ENCODE measurements around the gene ST3GAL5. TPM values are rescaled to one million over a fixed set of nuclear protein-coding genes. Genes with fewer than 3 reads are reported as not detected.

ST3GAL5 gene
- total and polyA plus RNA-seq, 2 donors (not counting 1 experiment from before 2014, with no cell fraction given): 42.6 to 94.3 TPM

DNA sequence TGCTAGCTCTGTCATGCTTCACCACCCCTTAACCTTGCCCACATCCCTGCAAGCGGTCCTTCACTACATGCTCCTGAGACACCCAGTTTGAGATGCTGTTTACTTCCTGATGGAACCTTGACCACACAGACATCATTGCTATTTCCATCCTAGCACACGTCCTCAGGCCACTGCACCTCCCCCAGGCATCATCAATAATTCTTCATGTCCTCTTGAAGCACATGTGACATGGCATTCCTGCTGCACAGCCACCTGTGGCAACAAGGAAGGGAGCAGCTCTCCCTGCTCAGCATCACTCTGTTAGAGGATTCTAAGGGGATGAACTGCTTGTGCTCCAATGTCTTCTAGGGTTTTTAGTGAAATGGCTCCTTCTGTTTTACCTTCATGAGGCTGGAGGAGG is 26.1 kb upstream of the ST3GAL5 start:
- no peaks in the 10 kb centered on the region for H3K36me3 ChIP-seq (replicated peaks in 1 of 2; ENCODE audit: control extremely low read depth in 1 of 2, control insufficient read depth in 1 of 2, extremely low read depth in 1 of 2, insufficient read depth in 2 of 2, low read length in 1 of 2)
- no peaks in the 10 kb centered on the region for H3K79me2 ChIP-seq (ENCODE audit: control insufficient read depth, insufficient read depth, low read length)
- Mint-ChIP-seq H3K4me1 (peaks cover 19% of the 10 kb centered on the region), H3K4me3 (no peak overlapping the region), H3K27ac (no peak overlapping the region), H3K9me3 (ENCODE audit: insufficient read depth) (no peaks in the 10 kb centered on the region), H3K27me3 (no peaks in the 10 kb centered on the region)
- peaks cover 9 to 14% of the 10 kb centered on the region in 2 donors for H3K4me1 ChIP-seq (ENCODE audit: control insufficient read depth in 2 of 2, insufficient read depth in 2 of 2, low read length in 2 of 2)
- H4K20me1 ChIP-seq (ENCODE audit: control insufficient read depth, insufficient read depth, low read length, poor library complexity, severe bottlenecking): no peaks in the 10 kb centered on the region
- POLR2A ChIA-PET: no interaction called here
- CTCF ChIA-PET: no interaction called here
- intact Hi-C loops (cut with micrococcal nuclease): no loop called here
- no peak overlapping the region for H3K27ac ChIP-seq (ENCODE audit: low read length in 2 of 2)
- H2AFZ ChIP-seq (ENCODE audit: insufficient read depth, low read depth, low read length, poor library complexity, severe bottlenecking): no peak overlapping the region
- DNase-seq (no peak), ATAC-seq (ENCODE audit: low read depth) (no peak)
- no peak overlapping the region for H3K4me3 ChIP-seq (ENCODE audit: control extremely low read depth in 1 of 5, extremely low read depth in 1 of 5, insufficient read depth in 1 of 5, low read depth in 2 of 5, low read length in 4 of 5)
- H3K4me2 ChIP-seq (replicated peaks; ENCODE audit: low read depth, low read length, poor library complexity, severe bottlenecking): no peak overlapping the region
- 20% methylated on average over 1 of the region's 2 CpGs for WGBS (ENCODE audit: insufficient coverage)
- no peaks in the 10 kb centered on the region for H3K9me3 ChIP-seq (ENCODE audit: control extremely low read depth in 1 of 3, control insufficient read depth in 2 of 3, insufficient read depth in 1 of 3, low read length in 2 of 3)
- H3K27me3 ChIP-seq (replicated peaks in 1 of 4; ENCODE audit: control extremely low read depth in 1 of 4, control insufficient read depth in 3 of 4, insufficient read depth in 4 of 4, low read length in 3 of 4): no peaks in the 10 kb centered on the region
- no peak overlapping the region for H3K9ac ChIP-seq (ENCODE audit: low read length)
- no peak for TF ChIP-seq EZH2 (IDR thresholded peaks at IDR 0.05; ENCODE audit: borderline replicate concordance, insufficient read depth, low read depth, low read length, poor library complexity, severe bottlenecking)
- TF ChIP-seq, protein P1, sequence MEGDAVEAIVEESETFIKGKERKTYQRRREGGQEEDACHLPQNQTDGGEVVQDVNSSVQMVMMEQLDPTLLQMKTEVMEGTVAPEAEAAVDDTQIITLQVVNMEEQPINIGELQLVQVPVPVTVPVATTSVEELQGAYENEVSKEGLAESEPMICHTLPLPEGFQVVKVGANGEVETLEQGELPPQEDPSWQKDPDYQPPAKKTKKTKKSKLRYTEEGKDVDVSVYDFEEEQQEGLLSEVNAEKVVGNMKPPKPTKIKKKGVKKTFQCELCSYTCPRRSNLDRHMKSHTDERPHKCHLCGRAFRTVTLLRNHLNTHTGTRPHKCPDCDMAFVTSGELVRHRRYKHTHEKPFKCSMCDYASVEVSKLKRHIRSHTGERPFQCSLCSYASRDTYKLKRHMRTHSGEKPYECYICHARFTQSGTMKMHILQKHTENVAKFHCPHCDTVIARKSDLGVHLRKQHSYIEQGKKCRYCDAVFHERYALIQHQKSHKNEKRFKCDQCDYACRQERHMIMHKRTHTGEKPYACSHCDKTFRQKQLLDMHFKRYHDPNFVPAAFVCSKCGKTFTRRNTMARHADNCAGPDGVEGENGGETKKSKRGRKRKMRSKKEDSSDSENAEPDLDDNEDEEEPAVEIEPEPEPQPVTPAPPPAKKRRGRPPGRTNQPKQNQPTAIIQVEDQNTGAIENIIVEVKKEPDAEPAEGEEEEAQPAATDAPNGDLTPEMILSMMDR (IDR thresholded peaks at IDR 0.05): no peak

DNA sequence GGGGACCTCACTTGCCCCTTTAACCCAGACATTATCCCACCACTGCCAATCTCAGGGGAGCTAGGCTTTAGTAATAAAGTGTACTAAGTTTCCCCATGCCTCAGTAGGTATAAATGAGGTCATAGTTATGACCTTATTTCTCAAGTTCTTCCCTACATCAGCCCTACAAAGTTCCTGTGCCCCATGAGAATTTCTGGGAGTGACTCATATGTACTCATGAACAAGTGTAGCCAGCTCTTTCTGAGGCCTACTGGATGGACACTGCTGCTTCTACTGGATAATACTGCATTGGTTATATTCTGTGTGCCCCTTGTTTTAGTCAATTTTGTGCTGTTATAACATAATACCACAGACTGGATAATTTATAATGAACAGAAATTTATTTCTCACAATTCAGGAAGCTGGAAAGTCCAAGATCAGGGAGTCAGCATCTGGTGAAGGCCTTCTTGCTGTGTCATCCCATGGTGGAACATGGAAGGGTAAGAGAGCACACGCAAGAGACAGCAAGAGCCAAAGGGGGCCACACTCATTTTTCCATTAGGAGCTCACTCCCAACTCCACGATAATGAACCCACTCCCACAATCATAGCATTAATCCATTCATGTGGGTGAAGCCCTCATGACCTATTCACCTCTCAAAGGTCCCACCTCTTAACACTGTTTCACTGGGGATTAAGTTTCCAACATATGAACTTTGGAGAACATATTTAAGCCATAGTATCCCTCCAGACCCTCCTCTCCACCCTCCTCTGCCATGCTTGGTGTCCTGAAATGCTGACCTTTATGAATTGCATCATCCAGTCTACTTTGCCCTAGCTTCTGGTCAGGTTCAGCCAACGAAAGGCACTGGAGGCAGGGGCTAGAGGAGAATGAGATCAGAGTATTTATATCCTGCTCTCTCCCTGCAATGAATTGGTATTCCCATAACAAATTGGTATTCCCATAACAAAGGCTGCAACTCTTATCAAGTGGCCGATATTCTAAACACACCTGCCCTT is 25.4 kb upstream of the ST3GAL5 start:
- ATAC-seq (ENCODE audit: low read depth) (no peak), DNase-seq (no peak)
- Mint-ChIP-seq H3K9me3 (ENCODE audit: insufficient read depth) (no peaks in the 10 kb centered on the region), H3K27me3 (no peaks in the 10 kb centered on the region), H3K4me3 (no peak overlapping the region), H3K27ac (no peak overlapping the region), H3K4me1 (peaks cover 19% of the 10 kb centered on the region)
- ChIA-PET CTCF (interaction anchor here (1.8 kb wide), 1 partner anchor 166 kb away, joined by 4 read pairs; no protein-coding TSS in a partner anchor), POLR2A (no interaction called here)
- H3K79me2 ChIP-seq (ENCODE audit: control insufficient read depth, insufficient read depth, low read length): no peaks in the 10 kb centered on the region
- intact Hi-C loops (cut with micrococcal nuclease): no loop called here
- peaks cover 9 to 14% of the 10 kb centered on the region in 2 donors for H3K4me1 ChIP-seq (ENCODE audit: control insufficient read depth in 2 of 2, insufficient read depth in 2 of 2, low read length in 2 of 2)
- no peak overlapping the region for H3K9ac ChIP-seq (ENCODE audit: low read length)
- 89% methylated on average over 3 of the region's 4 CpGs for WGBS (ENCODE audit: insufficient coverage)
- H2AFZ ChIP-seq (ENCODE audit: insufficient read depth, low read depth, low read length, poor library complexity, severe bottlenecking): no peak overlapping the region
- H3K4me3 ChIP-seq (ENCODE audit: control extremely low read depth in 1 of 5, extremely low read depth in 1 of 5, insufficient read depth in 1 of 5, low read depth in 2 of 5, low read length in 4 of 5): no peak overlapping the region
- no peak overlapping the region for H3K27ac ChIP-seq (ENCODE audit: low read length in 2 of 2)
- no peaks in the 10 kb centered on the region for H3K27me3 ChIP-seq (replicated peaks in 1 of 4; ENCODE audit: control extremely low read depth in 1 of 4, control insufficient read depth in 3 of 4, insufficient read depth in 4 of 4, low read length in 3 of 4)
- no peaks in the 10 kb centered on the region for H3K36me3 ChIP-seq (replicated peaks in 1 of 2; ENCODE audit: control extremely low read depth in 1 of 2, control insufficient read depth in 1 of 2, extremely low read depth in 1 of 2, insufficient read depth in 2 of 2, low read length in 1 of 2)
- TF ChIP-seq, protein P1 (IDR thresholded peaks at IDR 0.05): no peak
- no peak for TF ChIP-seq EZH2 (IDR thresholded peaks at IDR 0.05; ENCODE audit: borderline replicate concordance, insufficient read depth, low read depth, low read length, poor library complexity, severe bottlenecking)
- no peak overlapping the region for H3K4me2 ChIP-seq (replicated peaks; ENCODE audit: low read depth, low read length, poor library complexity, severe bottlenecking)
- H4K20me1 ChIP-seq (ENCODE audit: control insufficient read depth, insufficient read depth, low read length, poor library complexity, severe bottlenecking): no peaks in the 10 kb centered on the region
- H3K9me3 ChIP-seq (ENCODE audit: control extremely low read depth in 1 of 3, control insufficient read depth in 2 of 3, insufficient read depth in 1 of 3, low read length in 2 of 3): no peaks in the 10 kb centered on the region

All from B cell (primary cell).